Small intestine (tissue), 7 donors: ENCODE data around the gene MFSD6L. TPM values are rescaled to one million over a fixed set of nuclear protein-coding genes. Genes with fewer than 3 reads are reported as not detected.

Experiments
- DNase-seq, 2 donors: peaks; one replicate each; pipeline versions ENCODE4 v3.0.0 to v3.0.0-alpha.2; 2013
- FAIRE-seq: peaks from 2 replicates; lab custom pipeline; 2012; peaks lifted over from hg19 to GRCh38; lab: Jason Lieb, UNC
- H3K27ac ChIP-seq, 3 donors: one replicate each; pipeline ENCODE4 v1.5.1; 2013; ENCODE audit warnings: low read length in 2 of 3, mild to moderate bottlenecking in 2 of 3, control low read depth in 1 of 3, inconsistent platforms in 1 of 3, low read depth in 1 of 3, moderate library complexity in 1 of 3
- H3K27me3 ChIP-seq, 3 donors: one replicate each; pipeline ENCODE4 v1.6.1; 2013; ENCODE audit warnings: low read length in 3 of 3, inconsistent platforms in 1 of 3; ENCODE audit not compliant: control insufficient read depth in 3 of 3, insufficient read depth in 3 of 3
- H3K36me3 ChIP-seq, 3 donors: one replicate each; pipeline ENCODE4 v1.6.1; 2013; ENCODE audit warnings: low read length in 3 of 3, inconsistent platforms in 1 of 3, low read depth in 1 of 3, mild to moderate bottlenecking in 1 of 3, moderate library complexity in 1 of 3; ENCODE audit not compliant: control insufficient read depth in 3 of 3, insufficient read depth in 2 of 3
- H3K4me1 ChIP-seq, 3 donors: one replicate each; pipeline ENCODE4 v1.6.1; 2013; ENCODE audit warnings: low read length in 2 of 3, inconsistent platforms in 1 of 3, low read depth in 1 of 3, mild to moderate bottlenecking in 1 of 3, moderate library complexity in 1 of 3; ENCODE audit not compliant: control insufficient read depth in 3 of 3, insufficient read depth in 2 of 3
- H3K4me3 ChIP-seq, 3 donors: one replicate each; pipeline ENCODE4 v1.5.1; 2013; ENCODE audit warnings: low read length in 3 of 3, control low read depth in 1 of 3, inconsistent platforms in 1 of 3, low read depth in 1 of 3, mild to moderate bottlenecking in 1 of 3, moderate library complexity in 1 of 3
- H3K9me3 ChIP-seq, 2 donors: one replicate each; pipeline ENCODE4 v1.6.1; 2013; ENCODE audit warnings: low read depth in 1 of 2, low read length in 1 of 2; ENCODE audit not compliant: control insufficient read depth in 2 of 2, insufficient read depth in 1 of 2
- WGBS, 3 donors: extraction: QIAGEN DNeasy Blood & Tissue Kit; methylation state at CpG; one replicate each; pipeline ENCODE4 v1.1.7; 2013; 5-methylcytosine and 5-hydroxymethylcytosine counted together
- polyA plus RNA-seq, 4 donors: library from polyadenylated mRNA; stranded (reverse) in 3 of 4; unstranded in 1 of 4; fragments of 200-250 nt in 3 of 4; fragments of 120-200 nt in 1 of 4; gene quantifications; one replicate each; pipeline versions ENCODE4 v1.2.1 to v1.2.3, GENCODE V29; 2013
- donor health status: healthy with polysubstance abuse.
- donor health status: control.
- donor health status: control.
- donor health status: Bipolar disorder and iron deficiency.
- donor health status: healthy.

Gene MFSD6L
- polyA plus RNA-seq, 4 donors, result 0.81 to 10.8 (median 5.8) TPM; not detected in 1

DNA sequence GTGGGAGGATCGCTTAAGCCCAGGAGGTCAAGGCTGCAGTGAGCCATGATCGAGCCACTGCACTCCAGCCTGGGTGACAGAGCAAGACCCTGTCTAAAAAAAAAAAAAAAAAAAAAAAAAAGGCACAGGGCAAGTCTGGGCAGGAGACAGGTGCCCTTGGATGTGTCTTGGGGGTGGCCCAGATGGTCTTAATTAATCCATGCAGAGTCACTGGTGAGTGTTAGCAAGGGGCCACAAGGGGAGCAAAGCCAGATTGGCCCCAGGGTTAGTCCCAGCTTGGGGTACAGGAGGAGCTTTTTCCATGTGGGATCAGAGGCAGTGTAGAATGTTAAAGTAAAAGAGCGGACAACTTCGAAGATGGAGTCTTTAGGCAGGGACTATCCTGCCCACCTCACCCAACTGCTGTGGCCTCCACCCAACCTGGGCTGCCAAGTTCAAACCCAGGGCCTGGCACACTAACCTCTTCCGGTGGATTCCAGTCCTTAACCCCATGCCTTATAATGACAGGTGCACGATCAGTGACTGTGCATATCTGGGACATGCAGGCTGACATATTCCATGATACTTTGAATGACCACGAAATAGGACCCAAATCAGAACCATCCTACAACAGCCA, 32.2 kb upstream of the MFSD6L start:
- FAIRE-seq (no peak), DNase-seq (no peak)
- H3K4me1 ChIP-seq, result no peaks in the 10 kb centered on the region
- H3K27ac ChIP-seq, result no peak overlapping the region
- 77 to 90% (median 80%) methylated on average over 7 of the region's 7 CpGs for WGBS, 3 donors
- no peaks in the 10 kb centered on the region for H3K36me3 ChIP-seq
- H3K9me3 ChIP-seq, result no peaks in the 10 kb centered on the region
- peaks cover 0 to 10% (median 0%) of the 10 kb centered on the region in 3 donors for H3K27me3 ChIP-seq
- no peak overlapping the region for H3K4me3 ChIP-seq

DNA sequence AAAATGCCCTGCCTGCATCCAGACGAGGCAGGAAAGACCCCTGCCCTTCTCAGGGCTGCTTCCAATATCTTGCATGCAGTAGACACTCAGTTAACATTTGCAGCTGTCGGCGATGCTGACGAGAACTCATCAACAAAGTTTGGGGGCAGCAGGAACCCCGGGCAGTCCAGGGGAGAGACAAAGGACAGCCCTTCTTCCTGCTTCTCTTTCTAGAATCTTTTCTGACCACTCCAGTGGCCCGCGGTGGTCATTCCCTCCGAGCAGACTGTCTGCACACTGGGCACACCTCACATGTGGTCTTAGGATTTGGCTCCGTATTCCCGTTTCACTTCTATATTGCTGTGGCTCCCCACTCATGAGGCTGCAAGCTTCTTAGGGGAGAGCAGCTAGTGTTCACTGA, 31.0 kb upstream of the MFSD6L start:
- Histone ChIP-seq H3K4me3 (no peak overlapping the region), H3K4me1 (no peaks in the 10 kb centered on the region), H3K27me3 (peaks cover 0 to 10% (median 0%) of the 10 kb centered on the region in 3 donors), H3K36me3 (no peaks in the 10 kb centered on the region), H3K27ac (no peak overlapping the region), H3K9me3 (no peaks in the 10 kb centered on the region)
- DNase-seq, result no peak
- no peak for FAIRE-seq
- WGBS, 3 donors, result 79 to 84% (median 80%) methylated on average over 10 of the region's 10 CpGs

DNA sequence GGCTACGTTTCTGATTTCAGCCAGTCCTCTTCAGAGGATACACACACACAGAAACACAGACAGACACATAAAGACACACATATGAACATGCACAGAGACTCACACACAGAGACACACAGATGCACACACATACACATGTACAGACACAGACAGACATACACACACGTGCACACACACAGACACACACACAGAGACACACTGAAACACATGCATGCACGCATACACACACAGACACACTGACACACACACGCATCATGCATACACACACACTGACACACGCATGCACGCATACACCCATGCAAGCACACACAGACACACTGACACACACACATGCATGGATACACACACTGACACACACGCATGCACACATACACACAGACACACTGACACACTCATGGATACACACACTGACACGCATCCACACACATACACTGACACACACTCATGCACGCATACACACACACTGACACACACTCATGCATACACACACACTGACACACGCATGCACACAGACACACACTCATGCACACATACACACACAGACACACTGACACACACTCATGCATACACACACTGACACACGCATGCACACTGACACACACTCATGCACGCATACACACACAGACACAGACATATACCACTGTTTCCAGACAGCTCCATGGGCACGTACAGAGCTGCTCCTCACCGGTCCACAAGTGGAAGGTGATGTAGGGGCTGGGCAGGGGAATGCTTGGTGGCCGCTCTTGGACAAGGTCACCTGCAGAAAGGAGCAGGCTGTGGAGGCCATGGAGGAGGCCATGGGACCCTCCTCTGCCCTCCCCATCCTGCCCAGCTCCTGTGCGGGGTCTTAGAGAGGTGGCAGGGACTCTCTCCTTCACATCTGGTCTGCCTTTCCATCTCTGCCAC, 30.1 kb upstream of the MFSD6L start:
- Histone ChIP-seq H3K4me1 (no peaks in the 10 kb centered on the region), H3K36me3 (no peaks in the 10 kb centered on the region), H3K4me3 (no peak overlapping the region), H3K9me3 (peaks cover 0 to 3% of the 10 kb centered on the region in 2 donors), H3K27ac (no peak overlapping the region), H3K27me3 (peaks cover 0 to 10% (median 0%) of the 10 kb centered on the region in 3 donors)
- DNase-seq (no peak), FAIRE-seq (no peak)
- WGBS, 3 donors, result 87 to 91% (median 88%) methylated on average over 16 of the region's 16 CpGs

DNA sequence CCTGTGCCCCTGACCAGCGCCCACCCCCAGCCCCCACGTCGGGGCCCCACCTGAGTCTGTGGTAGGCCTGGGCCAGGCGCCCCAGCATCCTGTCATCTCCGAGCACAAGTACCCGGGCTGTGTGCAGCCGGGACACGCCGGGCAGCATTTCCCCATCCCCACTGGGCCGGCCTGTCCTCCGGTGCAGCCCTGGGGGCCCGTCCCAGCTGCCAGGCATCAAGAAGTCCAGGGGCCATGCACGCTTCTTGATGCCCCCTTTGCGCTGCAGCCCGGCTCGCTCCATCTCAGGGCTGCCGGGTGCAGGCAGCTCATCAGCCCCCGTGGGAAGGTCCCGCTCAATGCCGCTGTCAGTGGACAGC, 29.3 kb upstream of the MFSD6L start:
- no peak for DNase-seq
- Histone ChIP-seq H3K9me3 (peaks cover 0 to 6% of the 10 kb centered on the region in 2 donors), H3K36me3 (no peaks in the 10 kb centered on the region), H3K27me3 (peaks cover 0 to 10% (median 0%) of the 10 kb centered on the region in 3 donors), H3K4me1 (no peaks in the 10 kb centered on the region), H3K27ac (no peak overlapping the region), H3K4me3 (no peak overlapping the region)
- no peak for FAIRE-seq
- 89 to 92% (median 89%) methylated on average over 15 to 20 of the region's 20 CpGs for WGBS, 3 donors

DNA sequence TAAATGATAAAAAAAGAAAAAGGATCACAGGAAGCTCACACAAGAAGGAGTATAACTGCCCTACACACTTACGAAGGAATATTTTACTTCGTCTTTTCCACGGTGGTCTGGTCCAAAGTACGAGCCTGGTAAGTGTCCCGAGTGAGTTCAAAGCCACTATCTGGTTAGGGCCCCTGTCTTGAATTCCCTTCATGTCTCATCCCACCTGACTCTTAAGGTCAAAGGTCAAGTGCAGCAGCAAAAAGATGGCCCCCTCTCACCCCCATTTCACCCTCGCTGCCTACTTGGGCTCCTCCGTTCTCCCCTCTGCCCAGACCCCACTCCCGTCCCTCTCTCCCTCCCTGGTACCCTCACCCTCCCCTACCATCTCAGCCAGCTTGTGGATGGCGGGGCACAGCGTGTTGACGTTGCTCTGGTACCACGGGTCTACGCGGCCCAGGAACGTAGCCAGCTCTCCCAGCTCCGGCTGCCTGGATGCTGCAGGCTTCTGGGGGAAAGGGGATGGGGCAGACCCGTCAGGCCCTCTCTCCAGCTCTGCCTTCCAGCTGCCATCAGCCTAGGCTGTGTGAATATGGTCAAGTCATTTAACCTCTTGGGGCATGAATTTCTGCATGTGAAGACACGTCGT, 27.8 kb upstream of the MFSD6L start:
- no peak overlapping the region for H3K27ac ChIP-seq
- H3K36me3 ChIP-seq, result no peaks in the 10 kb centered on the region
- no peak for FAIRE-seq
- peaks cover 0 to 4% (median 0%) of the 10 kb centered on the region in 3 donors for H3K27me3 ChIP-seq
- DNase-seq, result no peak
- peaks cover 0 to 6% of the 10 kb centered on the region in 2 donors for H3K9me3 ChIP-seq
- H3K4me3 ChIP-seq, result no peak overlapping the region
- no peaks in the 10 kb centered on the region for H3K4me1 ChIP-seq
- 71 to 80% (median 77%) methylated on average over 19 of the region's 19 CpGs for WGBS, 3 donors

DNA sequence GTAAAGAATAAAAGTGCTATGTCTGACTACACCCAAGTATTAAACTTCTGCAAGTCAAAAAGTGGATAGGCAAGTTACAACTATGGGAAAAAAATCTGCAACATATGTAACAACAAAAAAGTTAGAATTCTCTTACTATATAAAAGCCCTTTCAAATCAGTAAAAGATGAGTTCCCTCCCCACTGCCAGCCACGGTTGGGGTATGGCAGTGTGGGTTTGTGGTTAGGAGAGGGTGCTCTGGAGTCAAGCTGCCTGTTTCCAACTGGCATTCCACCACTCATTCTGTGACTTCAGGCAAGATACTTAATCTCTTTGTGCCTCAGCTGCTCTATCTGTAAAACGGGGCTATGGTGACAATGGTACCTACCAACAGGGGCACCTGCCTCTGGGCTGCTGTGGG, 26.6 kb upstream of the MFSD6L start:
- Histone ChIP-seq H3K9me3 (peaks cover 0 to 6% of the 10 kb centered on the region in 2 donors), H3K36me3 (no peaks in the 10 kb centered on the region), H3K4me3 (no peak overlapping the region), H3K27ac (no peak overlapping the region), H3K4me1 (no peaks in the 10 kb centered on the region), H3K27me3 (peaks cover 0 to 4% (median 0%) of the 10 kb centered on the region in 3 donors)
- 57 to 70% (median 68%) methylated on average over 2 of the region's 2 CpGs for WGBS, 3 donors
- FAIRE-seq (no peak), DNase-seq (no peak)

DNA sequence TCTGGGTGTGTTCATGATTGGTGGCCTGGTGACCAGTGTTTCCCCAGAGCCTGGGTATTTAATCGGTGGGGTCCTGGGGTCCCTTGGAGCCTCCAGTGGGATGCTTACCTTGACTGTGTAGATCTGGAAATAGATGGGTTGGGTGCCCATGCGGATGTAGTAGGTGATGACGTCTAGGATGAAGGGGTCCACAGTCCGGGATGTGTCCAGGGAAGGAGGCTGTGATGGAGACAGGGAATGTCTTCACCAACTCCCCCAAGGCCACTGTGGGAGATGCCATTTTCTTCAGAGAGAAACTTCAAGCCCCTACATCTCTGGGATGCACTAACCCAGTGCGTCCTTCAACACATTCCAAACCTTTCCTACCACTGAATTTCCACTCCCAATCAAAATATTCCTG, 24.1 kb upstream of the MFSD6L start:
- Histone ChIP-seq H3K27me3 (peaks cover 0 to 7% (median 0%) of the 10 kb centered on the region in 3 donors), H3K4me3 (no peak overlapping the region), H3K9me3 (peaks cover 0 to 6% of the 10 kb centered on the region in 2 donors), H3K36me3 (no peaks in the 10 kb centered on the region), H3K27ac (no peak overlapping the region), H3K4me1 (no peaks in the 10 kb centered on the region)
- DNase-seq, result no peak
- 92 to 98% (median 96%) methylated on average over 5 of the region's 5 CpGs for WGBS, 3 donors
- no peak for FAIRE-seq

DNA sequence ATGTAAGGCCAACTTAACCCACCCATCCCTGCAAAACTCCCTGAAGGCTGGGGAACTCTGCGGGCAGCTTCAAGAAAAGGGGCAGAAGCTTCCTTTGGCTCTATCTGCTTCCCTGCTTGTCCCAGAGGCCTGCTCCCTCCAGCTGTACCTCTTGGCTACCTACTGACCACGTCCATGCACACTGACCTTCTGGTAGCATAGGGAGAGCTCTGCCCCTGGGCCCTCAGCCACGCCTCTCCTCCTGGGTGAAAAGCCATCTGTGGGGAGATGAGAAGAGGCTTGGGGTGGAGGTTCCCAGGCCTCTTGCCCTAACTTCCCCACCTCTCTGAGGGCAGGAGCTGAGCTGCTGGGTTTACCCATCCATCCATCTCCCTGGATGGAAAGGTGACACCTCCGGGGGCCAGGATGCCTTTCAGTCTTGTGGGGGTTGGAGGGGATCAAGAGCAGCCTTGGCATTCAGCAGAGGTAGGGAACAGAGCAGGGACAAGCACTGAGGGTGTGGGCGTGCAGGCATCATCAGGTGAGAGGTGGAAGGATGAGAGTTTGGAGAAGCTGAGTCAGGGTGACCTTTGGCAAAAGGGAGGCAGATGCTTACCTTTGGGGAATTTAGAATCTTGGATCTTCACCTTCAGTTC, 23.4 kb upstream of the MFSD6L start:
- no peak overlapping the region for H3K4me3 ChIP-seq
- DNase-seq, result no peak
- no peaks in the 10 kb centered on the region for H3K36me3 ChIP-seq
- no peak overlapping the region for H3K27ac ChIP-seq
- peaks cover 0 to 9% (median 0%) of the 10 kb centered on the region in 3 donors for H3K27me3 ChIP-seq
- no peak for FAIRE-seq
- WGBS, 3 donors, result 62 to 74% (median 71%) methylated on average over 5 of the region's 5 CpGs
- no peaks in the 10 kb centered on the region for H3K4me1 ChIP-seq
- peaks cover 0 to 6% of the 10 kb centered on the region in 2 donors for H3K9me3 ChIP-seq
